ENCODE measurements around the gene ACSS1.

DNA sequence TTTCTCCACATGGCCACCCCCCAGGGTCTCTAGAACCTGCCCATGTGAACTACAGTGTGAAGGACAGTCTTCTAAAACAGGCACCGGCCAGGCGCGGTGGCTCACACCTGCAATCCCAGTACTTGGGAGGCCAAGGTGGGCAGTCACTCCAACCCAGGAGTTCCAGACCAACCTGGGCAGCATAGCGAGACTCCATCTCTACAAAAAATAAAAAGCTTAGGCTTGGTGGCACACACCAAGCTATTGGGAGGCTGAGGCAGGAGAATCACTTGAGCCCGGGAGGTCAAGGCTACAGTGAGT is 13.7 kb downstream of the ACSS1 start:
- TF ChIP-seq, protein P1, sequence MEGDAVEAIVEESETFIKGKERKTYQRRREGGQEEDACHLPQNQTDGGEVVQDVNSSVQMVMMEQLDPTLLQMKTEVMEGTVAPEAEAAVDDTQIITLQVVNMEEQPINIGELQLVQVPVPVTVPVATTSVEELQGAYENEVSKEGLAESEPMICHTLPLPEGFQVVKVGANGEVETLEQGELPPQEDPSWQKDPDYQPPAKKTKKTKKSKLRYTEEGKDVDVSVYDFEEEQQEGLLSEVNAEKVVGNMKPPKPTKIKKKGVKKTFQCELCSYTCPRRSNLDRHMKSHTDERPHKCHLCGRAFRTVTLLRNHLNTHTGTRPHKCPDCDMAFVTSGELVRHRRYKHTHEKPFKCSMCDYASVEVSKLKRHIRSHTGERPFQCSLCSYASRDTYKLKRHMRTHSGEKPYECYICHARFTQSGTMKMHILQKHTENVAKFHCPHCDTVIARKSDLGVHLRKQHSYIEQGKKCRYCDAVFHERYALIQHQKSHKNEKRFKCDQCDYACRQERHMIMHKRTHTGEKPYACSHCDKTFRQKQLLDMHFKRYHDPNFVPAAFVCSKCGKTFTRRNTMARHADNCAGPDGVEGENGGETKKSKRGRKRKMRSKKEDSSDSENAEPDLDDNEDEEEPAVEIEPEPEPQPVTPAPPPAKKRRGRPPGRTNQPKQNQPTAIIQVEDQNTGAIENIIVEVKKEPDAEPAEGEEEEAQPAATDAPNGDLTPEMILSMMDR (conservative IDR thresholded peaks at IDR 0.05; ENCODE audit: low read length) = no peak
- no peak for TF ChIP-seq EZH2phosphoT487 (IDR thresholded peaks at IDR 0.05; ENCODE audit: borderline replicate concordance)

Data from Loucy (cell line).